ENCODE data around the gene ZNF562. TPM values are rescaled to one million over a fixed set of nuclear protein-coding genes. Genes with fewer than 3 reads are reported as not detected.

ZNF562 gene
- total RNA-seq, 1 donor from 2014 or later = 26.2 TPM

Other genes starting within 250 kb of the ZNF562 start
- 14.7 and 15.5 TPM in 2 replicates for gene ZNF266, start 239.5 kb downstream of the ZNF562 start, total RNA-seq
- gene ZNF560, start 176.5 kb downstream of the ZNF562 start, total RNA-seq = not detected in 2 replicates
- 31.8 and 34.8 TPM in 2 replicates for gene ZNF426, start 136.5 kb downstream of the ZNF562 start, total RNA-seq
- gene ZNF121, start 90.6 kb downstream of the ZNF562 start, total RNA-seq = 60.0 and 72.6 TPM in 2 replicates
- 110 and 133 TPM in 2 replicates for gene ZNF561, start 53.9 kb downstream of the ZNF562 start, total RNA-seq
- gene ZNF846, start 93.6 kb upstream of the ZNF562 start, total RNA-seq = 13.7 and 14.4 TPM in 2 replicates
- 52.3 and 54.2 TPM in 2 replicates for gene FBXL12, start 144.0 kb upstream of the ZNF562 start, total RNA-seq
- gene UBL5, start 152.8 kb upstream of the ZNF562 start, total RNA-seq = 519 and 547 TPM in 2 replicates
- gene PIN1, start 160.2 kb upstream of the ZNF562 start, total RNA-seq = 102 and 109 TPM in 2 replicates

Measured in astrocyte (in vitro differentiated cells and primary cell).